C1 segment of cervical spinal cord (tissue), 14 donors: ENCODE measurements around the gene IWS1.
"Not testable (repeated sequence)": the region's sequence is repeated elsewhere in the genome, so short reads cannot be mapped to it uniquely, and the experiment has no call there.

Experiments
- DNase-seq, 14 donors: peaks; one replicate each; lab custom pipeline; 2025; lab: John Stamatoyannopoulos, UW

The IWS1 gene

GRCh38 chr2:127560931-127561280, 34.6 kb upstream of the IWS1 start:
- no peak for DNase-seq

DNA sequence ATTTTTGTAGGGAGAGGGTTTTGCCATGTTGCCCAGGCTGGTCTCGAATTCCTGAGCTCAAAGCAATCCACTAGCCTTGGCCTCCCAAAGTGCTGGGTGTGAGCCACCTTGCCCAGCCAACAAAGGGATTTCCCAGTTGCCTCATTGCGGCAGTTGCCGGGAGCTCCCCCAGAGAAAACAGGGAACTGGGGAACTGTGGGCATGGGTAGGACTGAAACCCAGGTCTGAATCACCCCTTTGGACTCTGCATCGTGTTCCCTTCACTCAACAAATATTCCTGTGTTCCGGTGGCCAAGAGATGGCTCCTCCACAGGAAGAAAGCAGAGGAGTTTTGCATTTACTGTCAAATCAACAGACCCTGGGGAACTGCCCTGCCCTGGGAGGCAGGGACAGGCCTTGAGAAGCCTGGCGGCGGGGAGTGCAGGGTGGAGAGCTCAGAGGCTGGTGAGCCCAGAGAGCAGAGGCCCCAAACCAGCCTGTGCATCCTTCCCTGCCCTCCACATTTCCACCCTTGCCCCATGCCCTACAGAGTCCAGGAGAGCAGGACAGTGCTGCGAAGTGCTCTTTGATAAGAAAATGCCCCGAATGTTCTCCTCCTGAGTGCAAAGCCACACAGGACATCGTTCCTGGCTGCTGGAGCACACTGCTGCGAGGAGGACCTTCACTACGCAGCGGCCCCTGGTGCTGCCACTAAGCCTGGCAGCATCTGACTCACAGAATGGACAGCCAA, 34.1 kb upstream of the IWS1 start:
- DNase-seq: peak in 7 of 14 donors; percentile 8 to 78 (median 35)

- no peak for DNase-seq
Observed at GRCh38 chr2:127559454-127559853, 33.2 kb upstream of the IWS1 start.

- no peak for DNase-seq
Observed at GRCh38 chr2:127558911-127559310, 32.6 kb upstream of the IWS1 start.

DNA sequence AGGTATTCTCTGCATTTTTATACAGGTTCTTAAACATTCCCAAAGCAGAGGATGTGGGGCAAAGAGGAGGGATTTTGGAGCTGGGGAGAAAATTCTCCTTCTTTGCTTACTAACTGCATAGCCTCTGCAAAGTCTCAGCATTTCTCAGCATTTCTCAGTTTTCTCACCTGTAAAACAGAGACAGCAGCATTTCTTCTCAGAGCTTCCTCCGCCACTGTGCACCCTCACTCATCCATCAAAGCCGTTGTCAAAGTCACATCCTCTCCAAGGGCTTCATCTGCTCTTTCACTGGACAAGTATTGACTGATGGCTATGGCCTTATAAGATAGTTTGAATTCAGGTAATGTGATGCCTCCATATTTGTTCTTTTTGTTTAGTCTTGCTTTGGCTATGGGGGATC, 26.6 kb upstream of the IWS1 start:
- no peak for DNase-seq

DNA sequence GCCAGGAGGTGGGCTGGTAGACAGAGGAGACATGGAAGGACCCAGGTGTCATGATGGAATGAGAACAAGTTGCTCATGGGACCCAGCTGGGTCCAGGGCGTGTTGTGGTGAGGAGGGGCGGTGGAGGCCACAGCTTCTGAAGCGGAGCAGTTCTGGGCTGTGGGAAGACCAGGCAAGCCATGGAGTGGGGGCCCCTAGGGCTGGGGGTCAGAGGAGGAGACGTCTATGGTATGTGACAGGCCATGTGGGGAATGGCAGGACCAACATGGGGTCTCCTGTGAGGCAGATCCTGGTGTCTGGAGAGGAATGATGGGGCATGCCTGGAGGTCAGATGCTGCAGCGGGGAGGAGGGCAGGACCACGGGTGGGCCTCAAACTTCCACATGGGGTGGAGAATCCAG, 26.0 kb upstream of the IWS1 start:
- DNase-seq: no peak

DNA sequence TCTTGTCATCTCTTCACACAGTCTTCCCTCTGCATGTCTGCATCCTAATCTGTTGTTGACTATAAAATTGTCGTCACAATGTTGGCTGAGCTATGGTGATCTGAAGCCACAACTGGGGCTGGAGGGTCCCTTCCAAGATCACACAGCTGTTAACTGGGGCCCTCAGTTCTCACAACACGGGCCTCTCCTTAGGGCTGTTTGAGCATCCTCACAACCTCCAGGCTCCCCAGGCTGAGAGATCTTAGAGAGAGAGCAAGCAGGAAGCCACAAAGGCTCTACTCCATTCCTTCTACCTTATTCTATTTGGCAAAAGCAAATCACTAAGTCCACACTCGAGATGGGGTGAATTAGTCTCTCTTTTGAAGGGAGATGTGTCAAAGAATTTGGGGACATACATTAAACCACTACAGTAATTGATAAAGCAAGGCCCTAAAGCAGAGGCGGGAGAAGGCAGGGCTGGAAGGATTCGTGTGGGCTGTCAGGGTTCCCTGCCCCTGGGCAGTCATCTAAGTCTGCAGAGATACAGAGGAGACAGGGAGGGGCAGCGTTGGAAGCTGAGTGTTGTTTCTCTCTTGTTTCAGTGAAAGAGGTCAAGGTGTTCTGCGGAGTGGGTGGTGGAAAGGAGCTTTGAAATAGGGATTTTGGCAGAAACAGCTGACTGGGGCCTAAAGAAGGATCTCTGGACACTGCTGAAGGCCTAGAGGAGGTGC, 25.1 kb upstream of the IWS1 start:
- DNase-seq: no peak

GRCh38 chr2:127546797-127547196, 20.5 kb upstream of the IWS1 start:
- DNase-seq: no peak

- no peak for DNase-seq
Observed at GRCh38 chr2:127545796-127546195, 19.5 kb upstream of the IWS1 start.

DNA sequence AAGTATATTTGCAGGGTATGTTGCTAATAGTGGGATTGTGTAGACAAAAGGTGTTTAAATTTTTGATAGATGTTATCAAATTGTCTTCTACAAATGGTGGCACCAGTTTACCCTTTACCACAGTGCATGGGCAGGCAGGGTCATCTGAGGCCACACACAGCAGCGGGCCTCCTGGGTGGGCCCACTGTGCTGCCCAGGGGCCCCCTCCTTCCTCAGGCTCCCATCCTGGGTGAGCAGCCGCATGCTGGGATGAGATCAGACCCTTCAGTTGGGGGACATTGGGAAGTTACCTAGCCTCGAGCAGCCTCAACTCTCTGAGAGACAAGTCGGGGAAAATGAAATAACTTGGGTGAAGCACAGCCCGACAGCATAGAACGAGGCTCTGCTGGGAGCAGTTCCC, 18.9 kb upstream of the IWS1 start:
- DNase-seq: no peak

DNA sequence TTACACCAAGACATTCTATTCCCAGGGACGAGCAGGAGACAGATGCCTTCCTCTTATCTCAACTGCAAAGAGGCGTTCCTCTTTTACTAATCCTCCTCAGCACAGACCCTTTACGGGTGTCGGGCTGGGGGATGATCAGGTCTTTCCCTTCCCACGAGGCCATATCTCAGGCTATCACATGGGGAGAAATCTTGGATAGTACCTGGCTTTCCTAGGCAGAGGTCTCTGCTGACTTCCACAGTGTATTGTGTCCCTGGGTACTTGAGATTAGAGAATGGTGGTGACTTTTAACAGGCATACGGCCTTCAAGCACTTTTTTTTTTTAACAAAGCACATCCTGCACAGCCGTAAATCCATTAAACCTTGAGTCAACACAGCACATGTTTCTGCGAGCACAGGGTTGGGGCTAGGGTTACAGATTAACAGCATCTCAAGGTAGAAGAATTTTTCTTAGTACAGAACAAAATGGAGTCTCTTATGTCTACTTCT, 16.8 kb upstream of the IWS1 start:
- not testable (repeated sequence) for DNase-seq

DNA sequence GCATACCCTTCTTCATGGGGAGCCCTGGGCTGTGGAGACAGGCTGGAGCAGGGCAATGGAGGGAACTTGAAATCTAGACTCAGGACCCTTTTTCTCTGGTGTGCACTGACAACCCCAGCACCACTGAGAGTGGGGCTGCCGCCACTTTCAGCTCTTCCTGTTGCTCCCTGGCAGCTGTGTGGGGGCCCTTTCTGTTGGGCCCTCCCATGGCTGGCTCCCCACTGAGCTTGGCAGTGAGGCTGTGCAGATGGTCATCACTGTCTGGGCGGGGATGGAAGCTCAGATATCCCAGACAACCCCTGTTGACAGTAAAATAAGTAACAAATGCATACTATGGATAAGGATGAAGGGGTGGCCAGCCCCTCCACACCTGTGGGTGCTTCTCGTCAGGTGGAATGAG, 15.9 kb upstream of the IWS1 start:
- DNase-seq: no peak

- DNase-seq: peak in 1 of 14 donors; percentile 9
Observed at GRCh38 chr2:127541809-127542208, 15.5 kb upstream of the IWS1 start.

- no peak for DNase-seq
Observed at GRCh38 chr2:127537644-127538043, 11.4 kb upstream of the IWS1 start.

GRCh38 chr2:127536707-127537541, 10.6 kb upstream of the IWS1 start:
- no peak for DNase-seq

DNA sequence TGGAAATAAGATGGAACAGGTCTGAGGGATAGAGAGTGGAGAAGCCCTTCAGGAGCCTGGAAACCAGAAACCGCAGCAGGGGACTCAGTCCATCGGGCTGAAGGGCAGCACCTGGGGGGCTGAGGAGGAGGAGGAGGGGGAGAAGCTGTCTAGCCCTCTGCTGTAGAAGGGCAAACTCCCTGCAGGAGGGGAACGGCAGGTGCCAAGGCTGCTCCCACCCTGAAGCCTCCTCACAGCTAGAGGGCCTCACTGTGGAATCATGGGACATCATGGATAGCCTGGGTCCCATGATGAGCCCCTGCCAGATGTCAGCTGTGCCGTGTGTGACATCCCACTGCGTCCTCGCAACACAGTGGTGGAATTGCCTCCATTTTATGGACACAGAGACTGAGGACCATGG, 9.6 kb upstream of the IWS1 start:
- DNase-seq: no peak

DNA sequence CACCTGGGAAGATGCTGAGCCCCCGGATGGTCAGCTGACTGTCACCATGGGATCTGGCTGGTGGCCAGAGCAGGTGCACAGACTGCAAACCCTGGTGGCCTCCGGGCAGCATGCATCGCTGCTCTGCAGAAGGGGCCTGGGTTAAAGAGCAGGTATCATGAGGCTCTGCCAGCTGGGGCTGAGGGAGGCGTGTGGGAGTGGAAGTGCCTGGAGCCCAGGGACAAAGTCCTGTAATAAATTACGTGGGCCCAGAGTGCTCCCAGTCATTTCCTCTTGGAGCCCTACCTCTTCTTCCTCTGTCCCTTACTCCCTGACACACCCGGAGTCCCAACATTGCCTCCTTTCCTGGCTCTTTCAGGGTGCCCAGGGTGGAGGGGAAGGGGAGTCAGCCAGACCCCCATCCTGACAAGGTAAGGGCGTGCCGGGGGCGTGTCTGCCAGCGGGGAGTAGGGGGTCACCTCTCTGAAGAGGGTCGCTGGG, 9.2 kb upstream of the IWS1 start, which contains the start of gene MYO7B:
Gene MYO7B (plus strand): TSS at position 262 of the 480 bp plus-strand sequence. CDS start 24,040 bp downstream, outside the sequence.
- no peak for DNase-seq

DNA sequence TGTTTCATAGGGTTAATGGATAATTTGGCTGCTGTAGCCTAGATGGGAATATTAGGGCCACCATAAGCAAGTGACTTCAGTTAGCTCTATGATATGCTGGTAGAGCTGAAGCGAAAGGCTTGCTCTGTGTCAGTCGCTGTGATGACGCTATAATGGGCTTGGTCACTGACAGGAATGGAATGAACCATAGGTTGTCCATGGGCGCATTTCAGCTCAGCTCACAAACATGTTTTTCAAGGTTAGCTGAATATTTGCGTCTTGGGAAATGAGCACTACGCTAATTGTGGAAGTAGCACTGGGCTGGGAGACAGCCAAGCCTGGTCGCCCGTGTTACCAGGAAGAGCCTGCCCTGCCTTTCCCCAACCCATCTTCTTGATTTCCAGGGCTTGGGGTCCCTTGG, 6.0 kb upstream of the IWS1 start:
- no peak for DNase-seq

DNA sequence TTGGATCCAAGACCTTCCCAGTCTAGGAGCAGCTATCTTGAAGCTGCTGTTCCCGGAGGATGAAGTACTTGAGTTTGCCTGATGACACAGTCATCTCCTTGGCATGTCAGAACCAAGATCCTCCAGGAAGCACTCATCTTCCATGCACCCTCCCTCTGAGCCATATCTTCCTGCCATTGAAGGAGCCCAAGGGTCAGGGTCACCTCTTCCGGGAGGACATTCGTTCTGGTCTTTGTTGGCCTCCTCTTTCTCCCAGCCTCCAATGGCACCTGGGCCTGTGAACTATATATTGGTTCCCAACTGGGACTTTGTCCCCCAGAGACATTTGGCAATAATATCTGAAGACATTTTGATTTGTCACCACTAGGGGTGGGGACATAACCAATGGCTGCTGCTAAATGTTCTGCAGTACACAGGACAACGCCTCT, 4.9 kb upstream of the IWS1 start:
- DNase-seq: no peak

- DNase-seq: no peak
Observed at GRCh38 chr2:127530245-127531140, 4.2 kb upstream of the IWS1 start.

- not testable (repeated sequence) for DNase-seq
Observed at GRCh38 chr2:127529416-127529815, 3.1 kb upstream of the IWS1 start.
